ENCODE data around the gene TMEM165. TPM values are rescaled to one million over a fixed set of nuclear protein-coding genes. Genes with fewer than 3 reads are reported as not detected.

Gene TMEM165
- total RNA-seq, 1 experiment from 2014 or later, result 127 TPM

DNA sequence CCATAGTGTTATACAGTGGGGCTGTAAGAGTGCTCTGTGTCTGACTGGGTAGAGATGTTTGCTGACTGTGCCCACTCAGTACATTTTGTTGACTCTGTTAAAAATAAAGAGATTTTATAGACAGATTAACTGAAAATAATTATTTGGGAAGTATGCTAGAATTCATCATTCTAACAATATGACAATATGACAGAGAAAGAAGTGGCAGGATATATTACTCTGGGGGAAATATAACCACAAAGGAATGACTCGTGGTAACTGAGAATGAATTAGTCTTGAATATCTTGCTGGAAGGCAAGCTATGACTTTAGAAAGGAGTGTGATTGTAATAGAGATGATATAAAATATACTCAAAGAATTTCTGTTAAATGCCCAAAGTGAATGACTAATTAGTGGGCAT, 46.8 kb downstream of the TMEM165 start:
- DNase-seq (ENCODE audit: low spot score), result no peak
- in situ Hi-C loops (cut with HindIII; ENCODE audit: low sequenced_read_pairs), result no loop called here

DNA sequence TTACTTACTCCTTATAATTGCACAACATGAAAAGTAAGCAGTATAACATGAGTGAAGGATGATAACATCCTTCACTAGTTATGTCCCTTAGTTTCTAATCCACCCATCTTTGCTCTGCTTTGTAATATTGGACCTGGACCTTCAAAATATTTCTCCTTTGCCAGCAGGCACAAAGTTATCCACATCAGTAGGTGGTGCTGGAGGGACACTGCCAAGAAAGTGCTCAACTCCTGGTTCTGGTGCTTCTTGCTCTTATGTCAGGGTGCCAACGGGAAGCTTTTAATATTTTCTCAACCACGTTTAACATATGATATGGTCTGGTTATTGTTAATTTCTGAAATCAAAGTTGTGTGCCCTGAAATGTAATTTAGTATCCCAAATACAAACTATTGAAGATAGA, 49.1 kb downstream of the TMEM165 start:
- DNase-seq (ENCODE audit: low spot score), result no peak
- in situ Hi-C loops (cut with HindIII; ENCODE audit: low sequenced_read_pairs), result no loop called here

DNA sequence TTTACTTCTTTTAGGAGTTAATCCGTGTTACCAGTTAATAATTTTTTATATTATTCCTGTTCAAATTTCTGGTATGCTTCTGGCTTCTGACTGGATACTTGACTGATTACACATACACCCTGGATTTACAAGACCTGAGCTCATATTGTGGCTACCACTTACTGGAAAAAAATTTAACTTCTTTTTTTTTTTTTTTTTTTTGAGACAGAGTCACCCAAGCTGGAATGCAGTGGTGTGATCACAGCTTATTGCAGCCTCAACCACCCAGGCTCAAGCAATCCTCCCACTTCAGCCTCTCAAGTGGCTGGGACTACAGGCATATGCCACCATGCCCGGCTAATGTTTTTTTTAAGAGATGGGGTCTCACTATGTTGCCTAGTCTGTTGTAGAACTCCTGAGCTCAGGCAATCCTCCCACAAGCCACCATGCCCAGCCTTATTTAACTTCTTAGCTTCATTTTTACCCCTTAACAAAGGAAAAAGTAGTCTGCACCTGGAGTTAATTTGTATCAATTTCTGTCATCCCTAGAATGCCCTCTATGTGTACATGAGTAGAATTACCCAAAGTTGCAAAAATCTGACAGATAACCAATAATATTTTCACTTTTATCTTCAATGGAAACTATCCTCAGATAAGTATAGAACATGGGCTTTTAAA, 50.3 kb downstream of the TMEM165 start:
- in situ Hi-C loops (cut with HindIII; ENCODE audit: low sequenced_read_pairs), result no loop called here

DNA sequence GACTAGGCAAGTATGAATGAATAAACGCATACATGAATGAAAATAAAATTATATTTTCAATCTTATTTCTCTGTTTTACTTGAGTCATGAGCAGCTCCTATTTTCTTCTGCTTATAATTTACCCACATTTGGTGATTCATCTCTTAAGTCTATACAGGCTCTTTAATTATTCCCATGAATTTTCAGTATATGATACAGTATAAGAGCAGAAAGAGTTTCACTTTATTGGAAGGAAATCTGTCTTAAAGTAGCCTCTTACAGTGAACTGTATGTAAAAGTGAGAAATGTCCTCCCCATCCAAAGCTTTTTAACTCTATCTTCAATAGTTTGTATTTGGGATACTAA, 50.8 kb downstream of the TMEM165 start:
- in situ Hi-C loops (cut with HindIII; ENCODE audit: low sequenced_read_pairs), result no loop called here

More for the DNA sequence above, 50.3 kb downstream of the TMEM165 start:
- no peak for DNase-seq (ENCODE audit: low spot score)

DNA sequence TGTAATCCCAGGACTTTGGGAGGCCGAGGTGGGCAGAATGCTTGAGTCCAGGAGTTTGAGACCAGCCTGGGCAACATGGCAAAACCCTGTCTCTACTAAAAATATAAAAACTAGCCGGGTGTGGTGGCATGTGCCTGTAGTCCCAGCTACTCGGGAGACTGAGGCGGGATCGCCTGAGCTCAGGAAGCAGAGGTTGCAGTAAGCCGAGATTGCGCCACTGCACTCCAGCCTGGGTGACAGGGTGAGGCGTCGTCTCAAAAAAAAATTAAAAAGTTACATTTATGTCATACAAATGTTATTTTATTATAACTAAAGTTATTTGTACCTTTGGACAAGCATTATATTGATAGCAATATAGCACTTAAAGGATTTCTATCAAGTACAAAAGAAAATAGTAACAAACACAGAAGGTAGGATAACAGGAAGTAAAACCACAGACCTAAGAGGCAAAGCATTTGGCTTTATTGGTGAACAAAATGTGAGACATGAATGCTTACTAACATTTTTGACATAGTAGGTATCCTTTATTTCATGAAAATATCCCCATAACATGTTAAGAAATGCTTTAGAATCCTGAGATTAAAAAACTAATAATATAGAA, 51.5 kb downstream of the TMEM165 start:
- no peak for DNase-seq (ENCODE audit: low spot score)
- in situ Hi-C loops (cut with HindIII; ENCODE audit: low sequenced_read_pairs), result no loop called here

More for the DNA sequence above, 50.8 kb downstream of the TMEM165 start:
- DNase-seq (ENCODE audit: low spot score), result no peak

DNA sequence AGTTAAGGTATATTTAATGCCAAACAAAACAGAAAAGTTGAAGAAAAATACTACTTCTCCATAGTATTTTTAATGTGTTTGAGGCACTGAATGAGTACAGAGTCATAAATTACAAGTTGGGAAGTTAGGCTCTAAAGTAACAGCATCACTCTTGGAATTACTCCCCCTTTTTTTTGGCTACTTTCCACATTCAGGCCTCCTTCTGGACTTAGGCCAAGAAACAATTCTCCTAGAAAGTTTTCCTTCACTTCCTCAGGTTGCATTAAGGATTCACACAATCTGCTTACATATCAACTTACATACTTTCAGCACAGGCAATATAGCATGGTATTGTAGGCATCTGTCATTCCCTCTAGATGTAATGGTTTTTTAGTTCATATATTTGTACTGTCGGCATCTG, 52.1 kb downstream of the TMEM165 start:
- in situ Hi-C loops (cut with HindIII; ENCODE audit: low sequenced_read_pairs), result no loop called here

DNA sequence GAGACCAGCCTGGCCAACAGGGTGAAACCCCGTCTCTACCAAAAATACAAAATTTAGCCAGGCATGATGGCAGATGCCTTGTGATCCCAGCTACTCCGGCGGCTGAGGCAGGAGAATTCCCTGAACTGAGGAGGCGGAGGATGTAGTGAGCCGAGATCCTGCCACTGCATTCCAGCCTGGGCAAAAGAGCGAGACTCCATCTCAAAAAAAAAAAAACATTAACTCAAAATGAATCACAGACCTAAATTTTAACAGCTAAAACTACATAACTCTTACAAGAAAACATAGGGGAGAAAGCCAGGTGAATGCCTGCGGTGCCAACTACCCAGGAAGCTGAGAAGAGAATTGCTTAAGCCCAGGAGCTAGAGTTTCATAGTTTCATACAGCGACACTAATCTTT, 54.8 kb downstream of the TMEM165 start:
- DNase-seq (ENCODE audit: low spot score), result no peak
- in situ Hi-C loops (cut with HindIII; ENCODE audit: low sequenced_read_pairs), result no loop called here

More for the DNA sequence above, 52.1 kb downstream of the TMEM165 start:
- DNase-seq (ENCODE audit: low spot score), result no peak

DNA sequence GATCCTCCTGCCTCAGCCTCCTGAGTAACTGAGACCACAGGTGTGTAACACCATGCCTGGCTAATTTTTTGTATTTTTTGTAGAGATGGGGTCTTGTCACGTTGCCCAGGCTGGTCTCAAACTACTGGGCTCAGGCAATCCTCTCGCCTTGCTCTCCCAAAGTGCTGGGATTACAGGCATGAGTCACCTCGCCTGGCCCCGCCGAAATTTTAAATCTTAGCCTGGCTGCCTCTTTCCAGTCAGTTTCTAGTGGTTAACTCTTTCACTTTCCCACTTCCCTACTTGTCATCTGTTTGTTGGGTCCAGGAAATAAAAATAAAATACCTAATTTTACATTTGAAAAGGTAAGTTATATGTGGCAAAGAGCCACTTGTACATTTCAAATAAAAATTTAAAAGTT, 62.4 kb downstream of the TMEM165 start:
- in situ Hi-C loops (cut with HindIII; ENCODE audit: low sequenced_read_pairs), result loop anchor here (5.0 kb wide), 1 partner anchor 89 kb away; the partner anchor contains the start of gene CLOCK
- no peak for DNase-seq (ENCODE audit: low spot score)

DNA sequence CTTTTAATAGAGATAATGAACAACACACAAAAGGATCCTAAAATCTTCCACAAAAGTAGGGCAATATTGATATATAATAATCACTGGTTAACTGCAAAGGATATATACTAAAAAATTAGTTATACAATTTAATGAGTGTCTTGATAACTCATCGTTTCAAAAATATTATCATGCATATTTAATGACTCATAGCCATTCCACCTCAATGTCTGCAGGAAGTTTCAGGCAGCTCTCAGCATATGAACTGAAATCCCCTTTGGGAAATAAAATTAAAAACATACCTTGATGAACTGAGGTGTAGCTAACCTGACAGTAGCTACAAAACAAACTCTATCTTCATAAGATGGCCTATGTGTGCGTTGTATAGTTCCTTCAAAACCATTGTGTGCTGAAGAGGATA, 62.9 kb downstream of the TMEM165 start:
- in situ Hi-C loops (cut with HindIII; ENCODE audit: low sequenced_read_pairs), result loop anchor here (5.0 kb wide), 1 partner anchor 89 kb away; the partner anchor contains the start of gene CLOCK

DNA sequence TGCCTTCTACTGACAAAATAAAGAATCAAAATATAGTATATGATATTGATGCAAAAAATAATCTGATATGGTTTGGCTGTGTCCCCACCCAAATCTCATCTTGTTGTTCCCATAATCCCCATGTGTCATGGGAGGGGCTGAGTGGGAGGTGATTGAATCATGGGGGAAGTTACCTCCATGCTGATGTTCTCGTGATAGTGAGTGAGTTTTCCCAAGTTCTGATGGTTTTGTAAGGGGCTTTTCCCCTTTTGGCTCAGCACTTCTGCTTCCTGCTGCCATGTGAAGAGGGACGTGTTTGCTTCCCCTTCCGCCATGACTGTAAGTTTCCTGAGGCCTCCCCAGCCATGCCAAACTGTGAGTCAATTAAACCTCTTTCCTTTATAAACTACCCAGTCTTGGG, 70.2 kb downstream of the TMEM165 start:
- no peak for DNase-seq (ENCODE audit: low spot score)
- in situ Hi-C loops (cut with HindIII; ENCODE audit: low sequenced_read_pairs), result no loop called here

More for the DNA sequence above, 62.9 kb downstream of the TMEM165 start:
- no peak for DNase-seq (ENCODE audit: low spot score)

DNA sequence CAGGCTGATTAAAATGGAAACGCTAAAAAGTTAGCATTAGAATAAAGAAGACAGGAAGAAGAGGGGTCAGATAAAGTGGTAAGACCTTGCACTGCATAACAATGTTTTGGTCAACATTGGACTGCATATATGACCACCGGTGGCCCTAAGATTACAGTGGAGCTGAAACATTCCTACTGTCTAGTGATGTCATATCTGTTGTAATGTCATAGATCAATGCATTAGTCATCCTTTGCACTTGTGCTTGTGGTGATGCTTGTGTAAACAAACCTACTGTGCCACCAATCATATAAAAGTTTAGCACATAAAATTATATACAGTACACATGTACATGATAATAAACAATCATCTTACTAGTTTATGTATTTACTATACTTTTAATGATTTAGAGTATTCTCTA, 73.0 kb downstream of the TMEM165 start:
- no peak for DNase-seq (ENCODE audit: low spot score)
- in situ Hi-C loops (cut with HindIII; ENCODE audit: low sequenced_read_pairs), result no loop called here

DNA sequence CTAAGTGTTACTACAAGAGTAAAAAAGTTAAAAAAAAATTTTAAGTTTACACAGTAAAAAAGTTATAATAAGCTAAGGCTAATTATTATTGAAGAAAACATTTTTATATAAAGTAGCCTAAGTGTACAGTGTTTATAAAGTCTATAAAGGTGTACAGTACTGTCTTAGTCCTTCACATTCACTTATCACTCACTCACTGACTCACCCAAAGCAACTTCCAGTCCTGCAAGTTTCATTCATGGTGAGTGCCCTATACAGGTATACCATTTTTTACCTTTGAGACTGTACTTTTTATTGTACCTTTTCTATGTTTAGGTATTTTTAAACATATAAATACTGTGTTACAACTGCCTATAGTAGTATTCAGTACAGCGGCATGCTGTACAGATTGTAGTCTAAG, 74.2 kb downstream of the TMEM165 start:
- in situ Hi-C loops (cut with HindIII; ENCODE audit: low sequenced_read_pairs), result no loop called here
- no peak for DNase-seq (ENCODE audit: low spot score)

Other genes starting within 250 kb of the TMEM165 start
- gene SRD5A3, start 49.7 kb upstream of the TMEM165 start, total RNA-seq (2014; rRNA removed; shearing (Covaris generic)), result 7.9 and 13.4 TPM in 2 replicates
- 9.9 and 14.3 TPM in 2 replicates for gene CLOCK, start 151.0 kb downstream of the TMEM165 start, total RNA-seq (2014; rRNA removed; shearing (Covaris generic))
- not detected in 2 replicates for gene PDCL2, start 196.3 kb downstream of the TMEM165 start, total RNA-seq (2014; rRNA removed; shearing (Covaris generic))
- not detected in 2 replicates for gene NMU, start 240.3 kb downstream of the TMEM165 start, total RNA-seq (2014; rRNA removed; shearing (Covaris generic))

Measured in G401 (cell line).